Esophagus muscularis mucosa (tissue), 4 donors: ENCODE data around the gene CDH4. TPM values are rescaled to one million over a fixed set of nuclear protein-coding genes. Genes with fewer than 3 reads are reported as not detected.

ENCODE experiments used
- DNase-seq: peaks from one replicate; pipeline ENCODE4 v3.0.0-alpha.2; 2017; ENCODE audit errors: extremely low spot score
- H3K27ac ChIP-seq, 4 donors: fragments of 200-600 bp; sonication (generic); replicated peaks in 1 of 4; 1 replicate in 3 of 4; 2 replicates in 1 of 4; pipeline ENCODE4 v1.5.1; 2016 to 2019; ENCODE audit warnings: mild to moderate bottlenecking in 1 of 4
- H3K27me3 ChIP-seq, 4 donors: fragments of 200-600 bp; sonication (generic); one replicate each; pipeline versions ENCODE4 v1.5.1 to v1.6.0; 2016 to 2019
- H3K36me3 ChIP-seq, 4 donors: fragments of 200-600 bp; sonication (generic); one replicate each; pipeline ENCODE4 v1.5.1; 2016 to 2019
- H3K4me1 ChIP-seq, 4 donors: fragments of 200-600 bp; sonication (generic); one replicate each; pipeline ENCODE4 v1.5.1; 2016 to 2019
- H3K4me3 ChIP-seq, 4 donors: fragments of 200-600 bp; sonication (generic); 1 replicate in 2 of 4; 2 replicates in 2 of 4; pipeline ENCODE4 v1.5.1; 2016 to 2019; ENCODE audit warnings: mild to moderate bottlenecking in 4 of 4, moderate library complexity in 1 of 4
- H3K9me3 ChIP-seq, 4 donors: fragments of 200-600 bp; sonication (generic); 1 replicate in 3 of 4; 2 replicates in 1 of 4; pipeline ENCODE4 v1.5.1; 2016 to 2019
- EP300 ChIP-seq: sonication (generic); formaldehyde crosslinking; IDR thresholded peaks from one replicate; pipeline ENCODE4 v1.6.1; 2017; ENCODE audit warnings: antibody characterized with exemption
- POLR2A ChIP-seq: fragments of 450-650 bp; IDR thresholded peaks from one replicate; pipeline ENCODE4 v1.6.1; 2017; ENCODE audit warnings: antibody characterized with exemption, moderate library complexity, mild to moderate bottlenecking, low read depth
- POLR2AphosphoS5 ChIP-seq, 2 donors: sonication (generic); formaldehyde crosslinking; IDR thresholded peaks; one replicate each; pipeline ENCODE4 v1.6.1; 2017; ENCODE audit warnings: antibody characterized with exemption in 2 of 2
- WGBS: methylation state at CpG from one replicate; pipeline ENCODE4 v1.1.5; 2018; 5-methylcytosine and 5-hydroxymethylcytosine counted together
- intact Hi-C: fragments of 100-400 bp; cut with DNase I; formaldehyde crosslinking; loops from one replicate; pipeline ENCODE4 v1.15.1; 2023
- total RNA-seq, 4 donors: library from RNA; depleted of rRNA; stranded (reverse); fragments of >200 nt; gene quantifications; one replicate each; pipeline versions ENCODE4 v1.1.0 to v1.2.1, GENCODE V29; 2016
- TF ChIP-seq, protein P1 (sequence below), 3 experiments: fragments of 200-600 bp in 2 of 3; fragments of 450-650 bp in 1 of 3; sonication (generic) in 2 of 3; IDR thresholded peaks; one replicate each; pipeline ENCODE4 v1.5.1; 2017 to 2019; ENCODE audit warnings: antibody characterized with exemption in 3 of 3, mild to moderate bottlenecking in 2 of 3, moderate library complexity in 1 of 3

The CDH4 gene
- total RNA-seq, 4 donors from 2014 or later: 0.42 to 1.3 (median 0.48) TPM

DNA sequence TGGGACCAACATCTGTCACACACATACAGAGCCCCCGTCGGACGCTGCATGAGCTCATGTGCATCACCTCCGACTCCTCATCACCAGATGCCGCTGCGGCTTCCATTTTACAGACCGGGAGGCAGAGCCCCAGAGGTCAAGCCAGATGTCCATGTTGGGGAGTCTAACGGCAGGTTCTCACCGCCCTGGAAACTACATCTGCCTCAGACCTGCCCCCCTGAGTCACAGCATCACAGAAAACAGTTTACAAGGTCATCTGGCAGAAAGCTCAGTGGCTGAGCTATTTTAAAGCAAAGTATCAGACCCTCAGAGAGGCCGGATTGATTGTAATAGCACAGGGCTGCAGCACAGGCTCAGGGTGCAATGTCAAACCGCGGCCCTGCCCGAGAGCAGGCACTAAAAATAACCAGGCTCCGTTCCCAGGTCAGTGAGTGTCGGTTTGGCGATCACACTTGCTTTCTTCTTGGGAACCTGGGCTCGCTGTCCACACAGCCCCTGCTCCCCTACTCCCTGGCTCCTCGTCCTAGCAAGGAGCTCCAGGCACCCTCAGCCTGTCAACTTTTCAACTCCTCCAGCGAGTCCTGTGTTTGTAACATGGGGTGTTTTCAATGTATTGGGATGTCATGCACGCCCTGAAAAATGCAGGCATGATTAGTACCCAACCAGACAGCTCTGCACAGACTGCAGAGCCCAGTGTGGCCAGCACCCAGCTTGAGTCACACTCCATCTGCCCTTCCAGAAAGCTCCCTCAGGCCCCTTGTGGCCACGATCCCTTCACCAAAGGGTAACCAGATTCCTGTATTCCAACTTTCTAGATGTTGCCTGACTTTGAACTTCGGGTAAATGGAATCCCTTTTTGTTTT is 264.5 kb downstream of the CDH4 start:
- Histone ChIP-seq H3K27ac (no peak overlapping the region), H3K4me1 (peaks cover 0 to 10% (median 4%) of the 10 kb centered on the region in 4 donors), H3K36me3 (no peaks in the 10 kb centered on the region), H3K27me3 (peaks cover 0 to 28% (median 0%) of the 10 kb centered on the region in 4 donors), H3K9me3 (no peaks in the 10 kb centered on the region), H3K4me3 (no peak overlapping the region)
- WGBS: 64% methylated on average over 17 of the region's 22 CpGs
- no peak for DNase-seq
- intact Hi-C loops: no loop called here
- no peak for TF ChIP-seq EP300
- TF ChIP-seq POLR2A: no peak
- no peak for TF ChIP-seq POLR2AphosphoS5 (IDR thresholded peaks at IDR 0.05)
- TF ChIP-seq, protein P1, sequence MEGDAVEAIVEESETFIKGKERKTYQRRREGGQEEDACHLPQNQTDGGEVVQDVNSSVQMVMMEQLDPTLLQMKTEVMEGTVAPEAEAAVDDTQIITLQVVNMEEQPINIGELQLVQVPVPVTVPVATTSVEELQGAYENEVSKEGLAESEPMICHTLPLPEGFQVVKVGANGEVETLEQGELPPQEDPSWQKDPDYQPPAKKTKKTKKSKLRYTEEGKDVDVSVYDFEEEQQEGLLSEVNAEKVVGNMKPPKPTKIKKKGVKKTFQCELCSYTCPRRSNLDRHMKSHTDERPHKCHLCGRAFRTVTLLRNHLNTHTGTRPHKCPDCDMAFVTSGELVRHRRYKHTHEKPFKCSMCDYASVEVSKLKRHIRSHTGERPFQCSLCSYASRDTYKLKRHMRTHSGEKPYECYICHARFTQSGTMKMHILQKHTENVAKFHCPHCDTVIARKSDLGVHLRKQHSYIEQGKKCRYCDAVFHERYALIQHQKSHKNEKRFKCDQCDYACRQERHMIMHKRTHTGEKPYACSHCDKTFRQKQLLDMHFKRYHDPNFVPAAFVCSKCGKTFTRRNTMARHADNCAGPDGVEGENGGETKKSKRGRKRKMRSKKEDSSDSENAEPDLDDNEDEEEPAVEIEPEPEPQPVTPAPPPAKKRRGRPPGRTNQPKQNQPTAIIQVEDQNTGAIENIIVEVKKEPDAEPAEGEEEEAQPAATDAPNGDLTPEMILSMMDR (IDR thresholded peaks at IDR 0.05): no peak

- intact Hi-C loops: no loop called here
- Histone ChIP-seq H3K36me3 (no peaks in the 10 kb centered on the region), H3K27ac (no peak overlapping the region), H3K4me3 (no peak overlapping the region), H3K4me1 (peaks cover 0 to 10% (median 4%) of the 10 kb centered on the region in 4 donors), H3K27me3 (peaks cover 0 to 36% (median 0%) of the 10 kb centered on the region in 4 donors), H3K9me3 (no peaks in the 10 kb centered on the region)
- 73% methylated on average over 9 of the region's 9 CpGs for WGBS
- DNase-seq: no peak
- TF ChIP-seq POLR2AphosphoS5 (IDR thresholded peaks at IDR 0.05) (no peak), EP300 (no peak), POLR2A (no peak)
- TF ChIP-seq, protein P1 (IDR thresholded peaks at IDR 0.05): no peak
These were observed 265.4 kb downstream of the CDH4 start for GRCh38 chr20:61517419-61517818.

GRCh38 chr20:61518424-61518951 is 266.4 kb downstream of the CDH4 start:
- no peaks in the 10 kb centered on the region for H3K36me3 ChIP-seq
- DNase-seq: no peak
- intact Hi-C loops: no loop called here
- peaks cover 0 to 10% (median 4%) of the 10 kb centered on the region in 4 donors for H3K4me1 ChIP-seq
- H3K9me3 ChIP-seq: no peaks in the 10 kb centered on the region
- H3K4me3 ChIP-seq: no peak overlapping the region
- TF ChIP-seq POLR2A (no peak), EP300 (no peak), POLR2AphosphoS5 (IDR thresholded peaks at IDR 0.05) (no peak)
- TF ChIP-seq, protein P1 (IDR thresholded peaks at IDR 0.05): no peak
- H3K27me3 ChIP-seq: peaks cover 0 to 45% (median 0%) of the 10 kb centered on the region in 4 donors
- H3K27ac ChIP-seq: no peak overlapping the region
- 92% methylated on average over 5 of the region's 5 CpGs for WGBS

- TF ChIP-seq POLR2A (no peak), EP300 (no peak), POLR2AphosphoS5 (IDR thresholded peaks at IDR 0.05) (no peak)
- TF ChIP-seq, protein P1 (IDR thresholded peaks at IDR 0.05): no peak
- intact Hi-C loops: no loop called here
- H3K9me3 ChIP-seq: no peaks in the 10 kb centered on the region
- H3K27ac ChIP-seq: no peak overlapping the region
- peaks cover 0 to 10% (median 4%) of the 10 kb centered on the region in 4 donors for H3K4me1 ChIP-seq
- H3K27me3 ChIP-seq: peaks cover 0 to 52% (median 0%) of the 10 kb centered on the region in 4 donors
- H3K4me3 ChIP-seq: no peak overlapping the region
- no peak for DNase-seq
- 87% methylated on average over 17 of the region's 17 CpGs for whole genome bisulfite sequencing
- H3K36me3 ChIP-seq: no peaks in the 10 kb centered on the region
These were observed 267.4 kb downstream of the CDH4 start for GRCh38 chr20:61519488-61519887.
